WI38 (cell line): Measurements from ENCODE around the gene TENT4B.
A peak's percentile ranks its signal among the peaks of the same experiment; 100 is the strongest.

Experiments used
- H3K4me3 ChIP-seq: 2 replicates; pipeline ENCODE4 v1.5.1; 2011; ENCODE audit warnings: low read depth, mild to moderate bottlenecking, control low read depth, low read length
- CTCF ChIP-seq: IDR thresholded peaks from 2 replicates; pipeline ENCODE4 v1.5.1; 2012; ENCODE audit warnings: low read depth, mild to moderate bottlenecking, control low read depth, low read length

TENT4B gene

GRCh38 chr16:50195276-50195675, 42.2 kb downstream of the TENT4B start:
- TF ChIP-seq CTCF = no peak
- peak overlapping the region; percentile 42 for H3K4me3 ChIP-seq

GRCh38 chr16:50195756-50196155, 42.6 kb downstream of the TENT4B start:
- H3K4me3 ChIP-seq = no peak overlapping the region
- no peak for TF ChIP-seq CTCF

- no peak for TF ChIP-seq CTCF
- no peak overlapping the region for H3K4me3 ChIP-seq
Measured at GRCh38 chr16:50197582-50197981, 44.5 kb downstream of the TENT4B start.

- TF ChIP-seq CTCF = no peak
- no peak overlapping the region for H3K4me3 ChIP-seq
Measured at GRCh38 chr16:50198802-50199403, 45.8 kb downstream of the TENT4B start.

GRCh38 chr16:50201787-50202186, 48.7 kb downstream of the TENT4B start:
- H3K4me3 ChIP-seq = no peak overlapping the region
- TF ChIP-seq CTCF = no peak

- no peak for TF ChIP-seq CTCF
- H3K4me3 ChIP-seq = peak overlapping the region; percentile 25; the same call in 1 of the 2 replicates
Measured at GRCh38 chr16:50202926-50203624, 50.0 kb downstream of the TENT4B start.

GRCh38 chr16:50203681-50204080, 50.6 kb downstream of the TENT4B start:
- H3K4me3 ChIP-seq = no peak overlapping the region
- no peak for TF ChIP-seq CTCF
